GM12873 (cell line): ENCODE data around the gene PTGS2.

Source experiments
- CTCF ChIP-seq: IDR thresholded peaks from 2 replicates; pipeline ENCODE4 v1.5.1; 2012; ENCODE audit warnings: low read depth, mild to moderate bottlenecking, moderate library complexity, low read length, control low read depth; ENCODE audit not compliant: insufficient read depth; ENCODE audit errors: missing control alignments

Gene PTGS2

GRCh38 chr1:186703209-186703766 is 23.1 kb upstream of the PTGS2 start:
- TF ChIP-seq CTCF = no peak

- no peak for TF ChIP-seq CTCF
Observed at GRCh38 chr1:186700722-186701121, 20.5 kb upstream of the PTGS2 start.

GRCh38 chr1:186699519-186699918 is 19.3 kb upstream of the PTGS2 start:
- no peak for TF ChIP-seq CTCF

GRCh38 chr1:186689907-186690306 is 9.7 kb upstream of the PTGS2 start:
- TF ChIP-seq CTCF = no peak

- no peak for TF ChIP-seq CTCF
Observed at GRCh38 chr1:186689376-186689775, 9.2 kb upstream of the PTGS2 start.

GRCh38 chr1:186683652-186684410 is 3.6 kb upstream of the PTGS2 start:
- no peak for TF ChIP-seq CTCF

- no peak for TF ChIP-seq CTCF
Observed at GRCh38 chr1:186682736-186683135, 2.5 kb upstream of the PTGS2 start.
